Stimulated activated CD8-positive, alpha-beta memory T cell treated with anti-CD3 and anti-CD28 coated beads, Interleukin-12 subunit alpha, Interleukin-12 subunit beta, amount 100 ng/mL, for 24 hours (primary cell): ENCODE data around the gene ABCC8.
"Not testable (repeated sequence)": the region's sequence is repeated elsewhere in the genome, so short reads cannot be mapped to it uniquely, and the experiment has no call there.

ENCODE experiments used
- DNase-seq: peaks from one replicate; pipeline ENCODE4 v3.0.0-alpha.2; 2020; ENCODE audit errors: extremely low read depth

ABCC8 gene

GRCh38 chr11:17428925-17429324 is 47.7 kb downstream of the ABCC8 start:
- DNase-seq = no peak

- DNase-seq = no peak
Measured at GRCh38 chr11:17428261-17428660, 48.4 kb downstream of the ABCC8 start.

GRCh38 chr11:17426233-17426632 is 50.4 kb downstream of the ABCC8 start:
- not testable (repeated sequence) for DNase-seq

GRCh38 chr11:17423533-17424310 is 52.9 kb downstream of the ABCC8 start:
- DNase-seq = no peak

- DNase-seq = no peak
Measured at GRCh38 chr11:17421781-17422180, 54.9 kb downstream of the ABCC8 start.

- DNase-seq = no peak
Measured at GRCh38 chr11:17418444-17419081, 58.1 kb downstream of the ABCC8 start.

- no peak for DNase-seq
Measured at GRCh38 chr11:17416492-17416891, 60.2 kb downstream of the ABCC8 start.

- no peak for DNase-seq
Measured at GRCh38 chr11:17415523-17416104, 61.0 kb downstream of the ABCC8 start.

- DNase-seq = no peak
Measured at GRCh38 chr11:17414992-17415391, 61.7 kb downstream of the ABCC8 start.

- DNase-seq = no peak
Measured at GRCh38 chr11:17414317-17414737, 62.3 kb downstream of the ABCC8 start.

- DNase-seq = no peak
Measured at GRCh38 chr11:17413414-17414316, 63.0 kb downstream of the ABCC8 start.

- DNase-seq = no peak
Measured at GRCh38 chr11:17412488-17413180, 64.0 kb downstream of the ABCC8 start.

- DNase-seq = no peak
Measured at GRCh38 chr11:17411418-17411817, 65.2 kb downstream of the ABCC8 start.

- DNase-seq = no peak
Measured at GRCh38 chr11:17410606-17411379, 65.9 kb downstream of the ABCC8 start.

GRCh38 chr11:17408641-17409040 is 68.0 kb downstream of the ABCC8 start:
- no peak for DNase-seq

- no peak for DNase-seq
Measured at GRCh38 chr11:17408026-17408425, 68.6 kb downstream of the ABCC8 start.

GRCh38 chr11:17407575-17407974 is 69.1 kb downstream of the ABCC8 start:
- no peak for DNase-seq

- DNase-seq = no peak
Measured at GRCh38 chr11:17406818-17407149, 69.9 kb downstream of the ABCC8 start.

- DNase-seq = no peak
Measured at GRCh38 chr11:17406082-17406817, 70.4 kb downstream of the ABCC8 start.
